SKM-1 treated with dmso at 0.1 percent for 144 hours (cell line): Measurements from ENCODE around the gene SLC16A12.
"Not testable (repeated sequence)": the region's sequence is repeated elsewhere in the genome, so short reads cannot be mapped to it uniquely, and the experiment has no call there.

Experiments
- DNase-seq: peaks from one replicate; lab custom pipeline; 2025; ENCODE audit not compliant: unreplicated experiment; lab: John Stamatoyannopoulos, UW

SLC16A12 gene

DNA sequence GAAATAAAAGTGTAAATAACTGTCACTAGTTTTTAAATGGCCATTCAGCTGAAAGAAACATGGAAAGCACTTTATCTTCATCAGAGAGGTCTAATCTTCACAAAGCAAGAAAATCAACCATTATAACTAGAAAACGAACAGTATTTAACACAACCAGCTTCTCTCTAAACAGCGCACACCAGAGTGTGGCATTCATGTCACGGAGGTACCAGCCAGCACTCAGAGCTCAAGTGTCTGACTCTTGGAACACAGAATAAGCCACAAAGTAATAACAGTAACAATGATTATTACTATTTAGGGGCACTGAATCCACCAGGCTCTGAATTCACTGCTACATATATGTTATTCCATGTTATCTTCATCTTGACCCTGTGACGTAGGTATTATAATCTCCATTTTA, 60.9 kb downstream of the SLC16A12 start:
- DNase-seq, result no peak

GRCh38 chr10:89471110-89471809, 64.1 kb downstream of the SLC16A12 start:
- no peak for DNase-seq

GRCh38 chr10:89470628-89471027, 64.8 kb downstream of the SLC16A12 start:
- no peak for DNase-seq

DNA sequence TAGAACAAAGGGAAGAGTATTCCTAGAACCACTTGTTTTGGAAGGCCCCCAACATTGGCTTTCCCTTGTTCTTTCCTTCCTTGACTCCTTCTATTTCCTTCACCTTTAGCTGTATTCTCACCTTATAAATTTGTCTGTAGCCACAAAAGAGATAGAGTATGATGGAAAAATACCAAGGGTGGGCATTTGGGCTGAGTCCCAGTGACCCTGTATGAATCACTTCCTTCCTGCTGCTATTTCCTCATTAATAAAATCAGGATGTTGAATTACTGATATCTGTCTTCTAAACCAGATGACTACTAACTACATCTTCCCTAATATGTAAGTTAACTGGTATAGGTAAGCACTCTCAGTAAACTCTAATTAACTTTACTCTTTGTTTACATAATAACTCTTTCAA, 65.9 kb downstream of the SLC16A12 start:
- no peak for DNase-seq

- no peak for DNase-seq
These were observed 67.0 kb downstream of the SLC16A12 start for GRCh38 chr10:89468191-89468965.

DNA sequence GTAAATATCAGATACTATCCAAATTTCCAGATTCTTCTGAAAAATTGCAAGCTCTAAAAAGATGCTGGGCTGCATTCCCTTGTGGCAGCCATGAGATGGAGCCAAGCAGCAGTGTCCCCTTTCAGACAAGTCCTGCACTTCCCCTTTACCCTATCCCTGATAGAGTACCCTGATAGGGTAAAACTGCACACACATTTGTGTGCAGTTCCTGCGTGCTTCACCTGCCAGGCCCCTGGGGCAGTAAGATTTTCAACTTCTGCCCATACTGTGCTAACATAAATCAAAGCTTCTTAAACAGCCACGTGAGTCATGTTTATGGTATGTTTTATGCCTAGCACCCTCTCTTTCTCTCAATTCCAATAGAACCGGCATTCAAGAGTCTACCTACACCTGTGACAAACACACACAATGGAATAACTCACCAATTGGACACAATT, 68.8 kb downstream of the SLC16A12 start:
- DNase-seq, result peak; percentile 47

DNA sequence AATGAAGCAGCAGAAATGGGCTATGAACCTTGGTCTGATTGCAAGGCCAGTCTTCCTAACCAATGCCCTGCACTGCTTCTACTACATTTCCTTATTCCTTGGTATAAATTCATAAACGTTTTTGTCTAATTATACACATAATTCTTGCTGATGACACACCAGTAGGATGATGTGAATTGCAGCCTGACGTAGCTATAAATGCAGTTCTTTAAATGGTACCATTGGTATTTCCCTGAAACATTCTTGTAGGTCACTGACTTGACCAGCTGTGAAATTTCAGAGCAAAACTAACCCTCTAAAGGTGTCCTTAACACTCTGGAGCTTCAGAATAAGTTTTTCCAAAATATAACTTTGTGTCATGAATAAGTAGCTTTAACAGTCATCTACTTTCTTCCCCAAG, 70.2 kb downstream of the SLC16A12 start:
- no peak for DNase-seq

DNA sequence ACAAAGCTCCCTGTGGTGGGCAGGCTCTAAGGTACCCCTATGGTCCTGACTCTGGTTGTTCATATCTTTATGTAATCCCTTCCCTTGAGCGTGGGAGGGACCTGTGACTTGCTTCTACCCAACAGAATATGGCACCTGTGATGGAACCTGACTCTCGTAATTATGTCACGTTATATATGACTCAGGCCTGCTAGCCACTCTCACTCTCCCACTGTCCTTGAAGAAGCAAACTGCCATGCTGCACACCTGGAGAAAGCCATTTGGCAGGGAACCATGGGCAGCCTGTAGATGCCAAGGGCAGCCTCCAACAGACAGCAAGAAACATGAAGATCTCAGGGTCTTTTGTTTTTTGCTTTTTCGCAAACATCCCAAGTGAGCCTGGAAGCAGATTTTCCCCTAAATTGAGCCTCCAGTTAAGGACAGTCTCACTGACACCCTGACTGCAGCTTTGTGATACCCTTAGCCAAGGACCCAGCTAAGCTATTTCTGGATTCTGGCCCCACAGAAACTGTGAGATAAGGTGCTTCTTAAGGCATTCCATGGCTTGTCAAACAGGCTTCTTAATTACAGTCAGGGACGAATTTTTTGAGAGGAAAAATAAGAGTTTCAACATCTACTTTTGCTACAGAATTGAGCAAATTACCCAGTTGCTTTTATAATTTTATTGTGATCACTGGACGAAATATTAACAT, 71.4 kb downstream of the SLC16A12 start:
- DNase-seq, result no peak

DNA sequence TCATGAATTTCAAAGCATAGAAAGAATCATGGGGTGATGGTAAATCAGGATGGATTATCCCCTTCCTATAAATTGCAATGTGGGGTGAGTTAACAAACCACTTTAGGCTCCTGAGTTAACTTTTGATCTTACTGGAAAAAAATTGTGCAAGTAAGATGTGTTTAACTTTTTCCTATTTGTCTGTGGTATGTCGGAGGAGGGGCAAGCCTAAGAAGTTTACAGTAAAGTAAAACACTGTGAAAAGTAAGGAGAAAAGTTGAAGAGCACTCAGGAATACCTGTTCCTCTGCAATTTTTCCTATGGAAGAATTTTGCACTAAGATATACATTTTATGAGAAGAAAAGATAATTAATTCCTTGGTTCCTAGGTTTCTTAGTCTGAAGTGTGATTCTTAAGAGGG, 76.6 kb downstream of the SLC16A12 start:
- DNase-seq, result no peak

GRCh38 chr10:89458291-89458690, 77.1 kb downstream of the SLC16A12 start:
- DNase-seq, result no peak

GRCh38 chr10:89454561-89455347, 80.6 kb downstream of the SLC16A12 start:
- DNase-seq, result peak; percentile 31

- DNase-seq, result no peak
These were observed 83.2 kb downstream of the SLC16A12 start for GRCh38 chr10:89452193-89452592.

- DNase-seq, result no peak
These were observed 84.5 kb downstream of the SLC16A12 start for GRCh38 chr10:89450901-89451300.

GRCh38 chr10:89444819-89445218, 90.6 kb downstream of the SLC16A12 start:
- DNase-seq, result not testable (repeated sequence)

GRCh38 chr10:89442289-89442688, 93.1 kb downstream of the SLC16A12 start:
- no peak for DNase-seq

GRCh38 chr10:89440226-89441009, 95.0 kb downstream of the SLC16A12 start:
- no peak for DNase-seq

DNA sequence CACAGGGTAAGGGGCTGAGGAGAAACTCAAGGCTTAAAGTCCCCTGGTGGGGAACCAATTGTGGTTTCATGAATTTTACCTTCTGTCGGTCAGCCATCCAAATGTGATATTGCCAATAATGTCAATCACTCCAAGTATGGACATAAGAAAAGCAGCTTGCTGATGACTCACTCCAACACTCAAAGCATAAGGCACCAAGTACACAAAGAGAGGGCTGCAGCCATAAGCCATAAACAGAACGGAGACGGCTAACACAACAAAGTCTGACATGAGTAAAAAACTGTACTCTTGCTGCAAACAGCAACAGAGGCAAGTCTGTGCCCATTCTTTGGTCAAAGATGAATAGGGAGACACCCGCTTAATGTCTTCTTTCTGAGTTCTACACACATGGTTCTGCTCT, 96.9 kb downstream of the SLC16A12 start:
- no peak for DNase-seq

DNA sequence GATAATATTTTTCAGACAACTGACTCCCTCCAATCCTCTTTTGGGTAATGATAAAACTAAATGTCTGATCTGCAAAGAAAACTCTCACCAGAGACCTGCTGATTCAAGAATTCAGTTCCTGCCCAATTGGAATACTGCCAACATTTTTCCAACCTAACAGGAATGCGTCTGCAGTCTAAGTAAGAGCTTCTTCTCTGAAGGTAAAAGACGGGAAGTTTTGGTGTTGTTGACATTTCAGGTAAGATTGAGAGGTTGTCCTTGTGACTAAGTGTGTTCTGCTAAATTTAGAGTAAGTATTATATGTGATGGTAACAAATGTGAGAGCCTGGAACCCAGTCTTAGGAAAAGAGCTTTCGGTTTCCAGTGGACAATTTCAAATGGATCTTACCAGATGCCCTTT, 103.4 kb downstream of the SLC16A12 start:
- no peak for DNase-seq

- DNase-seq, result no peak
These were observed 106.5 kb downstream of the SLC16A12 start for GRCh38 chr10:89428877-89429276.

- no peak for DNase-seq
These were observed 107.8 kb downstream of the SLC16A12 start for GRCh38 chr10:89427629-89428028.
